ENCODE results near the gene GALNT9. TPM values are rescaled to one million over a fixed set of nuclear protein-coding genes. Genes with fewer than 3 reads are reported as not detected.

GALNT9 gene
- total and polyA plus RNA-seq, 2 donors (not counting 1 experiment from before 2014, with no cell fraction given), result 0.71 to 2.4 TPM

DNA sequence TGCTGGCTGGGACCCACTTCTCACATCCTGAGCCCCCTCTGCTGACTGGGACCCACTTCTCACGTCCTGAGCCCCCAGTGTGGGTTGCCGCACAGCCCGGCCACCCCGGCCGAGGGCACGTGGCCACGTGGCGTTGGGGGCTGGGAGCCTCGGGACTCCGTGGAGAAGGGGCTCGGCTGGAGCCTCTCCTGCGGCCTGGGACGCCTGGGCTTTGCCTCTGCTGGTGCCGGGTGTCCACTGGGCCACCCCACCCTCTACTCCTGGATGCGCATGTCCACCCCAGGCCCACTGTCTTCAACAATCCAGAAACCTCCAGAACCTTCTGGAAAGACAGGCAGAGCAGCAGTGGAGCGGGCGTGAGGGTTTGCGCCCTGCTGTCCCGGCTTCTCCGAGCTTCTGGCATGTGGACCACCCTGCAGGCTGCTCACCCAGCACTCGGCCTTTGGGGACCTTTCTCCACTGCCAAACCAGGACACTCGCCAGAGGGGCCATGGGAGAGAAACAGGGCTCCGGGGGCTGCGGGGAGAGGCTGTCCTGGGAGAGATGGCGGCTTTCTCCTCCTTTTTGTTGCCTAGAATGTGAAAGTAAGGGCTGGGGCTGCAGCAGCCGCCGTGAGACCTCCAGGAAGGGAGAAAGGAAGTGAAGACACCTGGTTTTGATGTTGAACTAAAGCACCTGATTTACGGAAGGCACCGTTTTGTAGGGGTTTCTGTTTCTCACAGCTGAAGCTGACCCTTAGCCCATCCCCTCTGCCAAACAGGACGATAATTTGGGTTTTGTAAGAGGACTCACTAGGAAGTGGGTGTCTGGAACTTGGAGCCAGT, 155.2 kb downstream of the GALNT9 start:
- H3K9me3 Mint-ChIP-seq (ENCODE audit: insufficient read depth), result no peaks in the 10 kb centered on the region
- Histone ChIP-seq H3K4me1 (ENCODE audit: control insufficient read depth in 2 of 2, insufficient read depth in 2 of 2, low read length in 2 of 2) (peaks cover 12% of the 10 kb centered on the region in 2 donors), H2AFZ (ENCODE audit: insufficient read depth, low read depth, low read length, poor library complexity, severe bottlenecking) (no peak overlapping the region), H3K79me2 (ENCODE audit: control insufficient read depth, insufficient read depth, low read length) (no peaks in the 10 kb centered on the region), H3K9me3 (ENCODE audit: control extremely low read depth in 1 of 3, control insufficient read depth in 2 of 3, insufficient read depth in 1 of 3, low read length in 2 of 3) (no peaks in the 10 kb centered on the region), H3K27me3 (replicated peaks in 1 of 4; ENCODE audit: control extremely low read depth in 1 of 4, control insufficient read depth in 3 of 4, insufficient read depth in 4 of 4, low read length in 3 of 4) (peaks cover 0 to 45% (median 5%) of the 10 kb centered on the region in 4 experiments), H4K20me1 (ENCODE audit: control insufficient read depth, insufficient read depth, low read length, poor library complexity, severe bottlenecking) (no peaks in the 10 kb centered on the region), H3K4me2 (replicated peaks; ENCODE audit: low read depth, low read length, poor library complexity, severe bottlenecking) (no peak overlapping the region), H3K27ac (ENCODE audit: low read length in 2 of 2) (no peak overlapping the region), H3K9ac (ENCODE audit: low read length) (no peak overlapping the region), H3K36me3 (replicated peaks in 1 of 2; ENCODE audit: control extremely low read depth in 1 of 2, control insufficient read depth in 1 of 2, extremely low read depth in 1 of 2, insufficient read depth in 2 of 2, low read length in 1 of 2) (no peaks in the 10 kb centered on the region), H3K4me3 (ENCODE audit: control extremely low read depth in 1 of 5, extremely low read depth in 1 of 5, insufficient read depth in 1 of 5, low read depth in 2 of 5, low read length in 4 of 5) (no peak overlapping the region)
- 92% methylated on average over 25 of the region's 30 CpGs for WGBS (ENCODE audit: insufficient coverage)
- CTCF ChIA-PET, result no interaction called here
- H3K4me3 Mint-ChIP-seq, result no peak overlapping the region
- TF ChIP-seq, protein P1, sequence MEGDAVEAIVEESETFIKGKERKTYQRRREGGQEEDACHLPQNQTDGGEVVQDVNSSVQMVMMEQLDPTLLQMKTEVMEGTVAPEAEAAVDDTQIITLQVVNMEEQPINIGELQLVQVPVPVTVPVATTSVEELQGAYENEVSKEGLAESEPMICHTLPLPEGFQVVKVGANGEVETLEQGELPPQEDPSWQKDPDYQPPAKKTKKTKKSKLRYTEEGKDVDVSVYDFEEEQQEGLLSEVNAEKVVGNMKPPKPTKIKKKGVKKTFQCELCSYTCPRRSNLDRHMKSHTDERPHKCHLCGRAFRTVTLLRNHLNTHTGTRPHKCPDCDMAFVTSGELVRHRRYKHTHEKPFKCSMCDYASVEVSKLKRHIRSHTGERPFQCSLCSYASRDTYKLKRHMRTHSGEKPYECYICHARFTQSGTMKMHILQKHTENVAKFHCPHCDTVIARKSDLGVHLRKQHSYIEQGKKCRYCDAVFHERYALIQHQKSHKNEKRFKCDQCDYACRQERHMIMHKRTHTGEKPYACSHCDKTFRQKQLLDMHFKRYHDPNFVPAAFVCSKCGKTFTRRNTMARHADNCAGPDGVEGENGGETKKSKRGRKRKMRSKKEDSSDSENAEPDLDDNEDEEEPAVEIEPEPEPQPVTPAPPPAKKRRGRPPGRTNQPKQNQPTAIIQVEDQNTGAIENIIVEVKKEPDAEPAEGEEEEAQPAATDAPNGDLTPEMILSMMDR (IDR thresholded peaks at IDR 0.05), result no peak
- no peak for TF ChIP-seq EZH2 (IDR thresholded peaks at IDR 0.05; ENCODE audit: borderline replicate concordance, insufficient read depth, low read depth, low read length, poor library complexity, severe bottlenecking)
- peaks cover 31% of the 10 kb centered on the region for H3K27me3 Mint-ChIP-seq
- H3K27ac Mint-ChIP-seq, result peak overlapping the region; percentile 37
- POLR2A ChIA-PET, result no interaction called here
- ATAC-seq (ENCODE audit: low read depth) (no peak), DNase-seq (no peak)
- intact Hi-C loops (cut with micrococcal nuclease), result no loop called here
- peaks cover 17% of the 10 kb centered on the region for H3K4me1 Mint-ChIP-seq

Data from B cell (primary cell).